CD4-positive, alpha-beta T cell treated with Interleukin-6 for 4 hours (primary cell): ENCODE data around the gene TAOK1.
"Not testable (repeated sequence)": the region's sequence is repeated elsewhere in the genome, so short reads cannot be mapped to it uniquely, and the experiment has no call there.

Source experiments
- DNase-seq: peaks from one replicate; pipeline ENCODE4 v3.0.0-alpha.2; 2020; ENCODE audit warnings: mixed read lengths

Gene TAOK1

GRCh38 chr17:29449865-29450671 lies 59.9 kb downstream of the TAOK1 start:
- no peak for DNase-seq

GRCh38 chr17:29451121-29451742 lies 61.1 kb downstream of the TAOK1 start:
- DNase-seq: no peak

- no peak for DNase-seq
Measured at GRCh38 chr17:29458066-29458465, 67.9 kb downstream of the TAOK1 start.

GRCh38 chr17:29461483-29462206 lies 71.5 kb downstream of the TAOK1 start:
- no peak for DNase-seq

GRCh38 chr17:29469276-29469675 lies 79.1 kb downstream of the TAOK1 start:
- no peak for DNase-seq

- DNase-seq: not testable (repeated sequence)
Measured at GRCh38 chr17:29473437-29473836, 83.3 kb downstream of the TAOK1 start.

- no peak for DNase-seq
Measured at GRCh38 chr17:29474297-29474696, 84.1 kb downstream of the TAOK1 start.

- no peak for DNase-seq
Measured at GRCh38 chr17:29475891-29476290, 85.7 kb downstream of the TAOK1 start.

GRCh38 chr17:29480249-29480928 lies 90.2 kb downstream of the TAOK1 start:
- DNase-seq: not testable (repeated sequence)

GRCh38 chr17:29483503-29483902 lies 93.3 kb downstream of the TAOK1 start:
- no peak for DNase-seq

- no peak for DNase-seq
Measured at GRCh38 chr17:29495011-29495410, 104.8 kb downstream of the TAOK1 start.

GRCh38 chr17:29504711-29505110 lies 114.5 kb downstream of the TAOK1 start:
- no peak for DNase-seq

GRCh38 chr17:29505836-29506235 lies 115.7 kb downstream of the TAOK1 start:
- DNase-seq: no peak

GRCh38 chr17:29510953-29511352 lies 120.8 kb downstream of the TAOK1 start:
- DNase-seq: no peak

- no peak for DNase-seq
Measured at GRCh38 chr17:29514792-29515191, 124.6 kb downstream of the TAOK1 start.

- no peak for DNase-seq
Measured at GRCh38 chr17:29518359-29518758, 128.2 kb downstream of the TAOK1 start.

GRCh38 chr17:29524692-29525091 lies 134.5 kb downstream of the TAOK1 start:
- DNase-seq: no peak

GRCh38 chr17:29526322-29526721 lies 136.2 kb downstream of the TAOK1 start:
- no peak for DNase-seq

- no peak for DNase-seq
Measured at GRCh38 chr17:29533976-29534375, 143.8 kb downstream of the TAOK1 start.

GRCh38 chr17:29544066-29544465 lies 153.9 kb downstream of the TAOK1 start:
- DNase-seq: no peak

- DNase-seq: no peak
Measured at GRCh38 chr17:29546085-29546484, 155.9 kb downstream of the TAOK1 start.

GRCh38 chr17:29546830-29547229 lies 156.7 kb downstream of the TAOK1 start:
- no peak for DNase-seq
